GM20431 (cell line): ENCODE results near the gene RBM19.
"Not testable (repeated sequence)": the region's sequence is repeated elsewhere in the genome, so short reads cannot be mapped to it uniquely, and the experiment has no call there.

Experiments
- in situ Hi-C: fragments of 300-500 bp; cut with MseI, MboI; formaldehyde crosslinking; loops from one replicate; pipeline ENCODE4 v1.15.0; 2020; ENCODE audit warnings: low sequenced_read_pairs; ENCODE audit not compliant: unreplicated experiment

RBM19 gene, protein sequence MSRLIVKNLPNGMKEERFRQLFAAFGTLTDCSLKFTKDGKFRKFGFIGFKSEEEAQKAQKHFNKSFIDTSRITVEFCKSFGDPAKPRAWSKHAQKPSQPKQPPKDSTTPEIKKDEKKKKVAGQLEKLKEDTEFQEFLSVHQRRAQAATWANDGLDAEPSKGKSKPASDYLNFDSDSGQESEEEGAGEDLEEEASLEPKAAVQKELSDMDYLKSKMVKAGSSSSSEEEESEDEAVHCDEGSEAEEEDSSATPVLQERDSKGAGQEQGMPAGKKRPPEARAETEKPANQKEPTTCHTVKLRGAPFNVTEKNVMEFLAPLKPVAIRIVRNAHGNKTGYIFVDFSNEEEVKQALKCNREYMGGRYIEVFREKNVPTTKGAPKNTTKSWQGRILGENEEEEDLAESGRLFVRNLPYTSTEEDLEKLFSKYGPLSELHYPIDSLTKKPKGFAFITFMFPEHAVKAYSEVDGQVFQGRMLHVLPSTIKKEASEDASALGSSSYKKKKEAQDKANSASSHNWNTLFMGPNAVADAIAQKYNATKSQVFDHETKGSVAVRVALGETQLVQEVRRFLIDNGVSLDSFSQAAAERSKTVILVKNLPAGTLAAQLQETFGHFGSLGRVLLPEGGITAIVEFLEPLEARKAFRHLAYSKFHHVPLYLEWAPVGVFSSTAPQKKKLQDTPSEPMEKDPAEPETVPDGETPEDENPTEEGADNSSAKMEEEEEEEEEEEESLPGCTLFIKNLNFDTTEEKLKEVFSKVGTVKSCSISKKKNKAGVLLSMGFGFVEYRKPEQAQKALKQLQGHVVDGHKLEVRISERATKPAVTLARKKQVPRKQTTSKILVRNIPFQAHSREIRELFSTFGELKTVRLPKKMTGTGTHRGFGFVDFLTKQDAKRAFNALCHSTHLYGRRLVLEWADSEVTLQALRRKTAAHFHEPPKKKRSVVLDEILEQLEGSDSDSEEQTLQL

DNA sequence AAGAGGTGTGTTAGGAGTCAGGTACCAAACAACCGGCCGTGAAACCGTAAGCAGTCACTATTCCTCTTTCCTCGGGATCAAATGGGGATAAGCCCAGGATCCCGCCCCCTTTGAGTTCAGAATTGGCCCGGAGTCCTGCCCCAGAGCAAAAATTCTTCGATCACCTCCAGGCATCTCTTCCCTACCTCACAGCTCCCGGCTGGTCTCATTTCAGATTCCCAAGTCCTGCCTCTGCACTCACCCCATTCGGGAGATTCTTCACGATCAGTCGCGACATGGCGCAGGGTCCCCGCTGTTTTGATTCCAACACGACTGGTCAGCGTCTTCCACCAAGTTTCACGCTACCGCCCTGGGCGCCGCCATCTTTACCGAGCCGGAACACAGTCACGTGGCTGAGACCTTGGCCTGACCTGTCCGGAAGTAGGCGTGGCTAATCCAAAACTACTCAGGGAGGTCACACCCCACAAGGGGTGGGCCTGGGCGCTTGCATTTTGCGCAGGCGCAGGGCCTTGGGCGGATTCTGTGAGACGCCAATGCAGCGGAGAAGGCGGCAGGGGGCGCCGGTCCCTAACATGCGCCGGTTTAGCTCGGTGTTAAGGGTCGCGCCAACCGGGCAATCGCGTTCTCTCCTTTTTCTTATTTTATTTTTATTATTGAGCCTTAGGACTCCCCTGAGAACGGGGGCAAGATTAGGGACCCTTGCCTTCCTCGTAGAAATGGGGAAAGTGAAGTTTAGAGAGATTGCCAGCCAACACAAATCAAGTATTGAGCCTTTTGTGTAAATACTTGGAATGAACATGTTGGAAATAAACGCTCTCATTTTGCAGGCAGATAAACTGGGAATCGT lies at the start of gene RBM19:
Gene RBM19 (minus strand): TSS at position 375 of the 847 bp plus-strand sequence. CDS start 98 bp downstream, at position 277.
- in situ Hi-C loops = no loop called here

DNA sequence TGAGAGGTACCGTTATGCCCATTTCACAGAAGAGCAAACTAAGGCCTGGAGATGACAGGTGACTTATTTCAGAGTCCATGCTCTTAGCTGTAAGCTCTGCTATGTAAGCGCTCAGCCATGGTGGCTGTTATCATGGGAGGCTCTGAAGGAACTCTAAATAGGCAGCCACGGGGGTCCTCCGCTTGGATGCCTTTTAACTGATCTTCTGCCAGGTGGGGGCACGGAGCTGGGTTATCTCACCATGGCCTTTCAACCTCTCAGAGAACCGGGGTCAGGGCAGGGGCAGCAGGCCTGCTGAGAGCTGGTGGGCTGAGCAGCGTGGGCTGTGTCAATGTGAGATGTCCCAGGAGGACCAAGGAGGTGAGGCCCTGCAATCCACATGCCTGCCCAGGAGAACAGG lies 49.7 kb upstream of the RBM19 start:
- in situ Hi-C loops = no loop called here

DNA sequence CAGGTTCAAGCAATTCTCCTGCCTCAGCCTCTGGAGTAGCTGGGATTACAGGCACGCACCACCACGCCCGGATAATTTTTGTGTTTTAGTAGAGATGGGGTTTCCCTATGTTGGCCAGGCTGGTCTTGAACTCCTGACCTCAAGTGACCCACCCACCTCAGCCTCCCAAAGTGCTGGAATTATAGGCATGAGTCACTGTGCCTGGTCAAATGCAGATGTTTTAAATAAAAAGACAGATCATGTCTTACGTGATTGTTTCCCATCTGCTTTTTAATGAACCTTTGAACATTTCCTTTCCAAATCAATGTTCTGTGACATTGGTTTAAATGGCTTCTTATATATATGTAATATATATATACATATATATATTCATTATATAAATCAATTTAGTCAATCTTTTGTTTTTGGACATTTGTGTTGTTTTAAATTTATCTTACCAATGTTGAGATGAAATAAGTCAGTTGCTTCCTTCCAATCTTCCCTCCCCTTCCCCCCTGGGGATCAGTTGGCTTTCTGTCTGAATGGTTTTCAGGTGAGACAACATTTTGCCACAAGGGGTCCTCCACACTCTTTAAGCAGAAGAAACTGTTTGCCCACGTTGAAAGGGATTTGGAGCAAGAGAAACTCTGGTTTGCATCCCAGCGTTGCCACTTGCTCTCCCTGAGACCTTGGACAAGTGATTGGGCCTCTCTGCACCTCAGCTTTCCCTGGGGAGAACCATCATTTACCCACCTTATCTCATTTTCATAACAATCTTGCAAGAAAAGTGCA lies 47.6 kb upstream of the RBM19 start:
- in situ Hi-C loops = no loop called here

DNA sequence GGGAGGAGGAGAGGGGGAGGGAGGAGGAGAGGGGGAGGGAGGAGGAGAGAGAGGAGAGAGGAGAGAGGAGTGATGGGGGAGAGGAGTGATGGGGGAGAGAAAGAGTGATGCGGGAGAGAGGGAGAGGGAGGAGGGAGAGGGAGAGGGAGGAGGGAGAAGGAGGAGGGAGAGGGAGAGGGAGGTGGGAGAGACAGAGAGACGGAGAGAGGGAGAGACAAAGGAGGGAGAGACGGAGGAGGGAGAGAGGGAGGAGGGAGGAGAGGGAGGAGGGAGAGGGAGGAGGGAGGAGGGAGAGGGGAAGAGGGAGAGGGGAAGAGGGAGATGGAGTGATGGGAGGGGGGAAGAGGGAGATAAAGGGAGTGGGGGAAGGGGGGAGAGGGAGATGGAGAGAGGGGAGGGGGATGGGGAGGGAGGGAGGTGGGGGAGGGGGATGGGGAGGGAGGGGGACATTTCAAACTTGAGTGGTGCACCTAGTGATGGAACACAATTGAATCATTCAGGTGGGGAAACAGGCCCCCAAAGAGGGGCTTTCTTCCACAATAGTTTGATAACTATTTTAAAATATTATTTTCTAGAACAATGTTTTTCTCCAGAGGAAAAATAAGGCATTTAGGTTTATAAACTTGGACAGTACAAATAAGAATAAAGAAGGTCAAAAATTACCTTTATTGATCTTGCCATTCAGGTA lies 46.8 kb upstream of the RBM19 start:
- in situ Hi-C loops = no loop called here

DNA sequence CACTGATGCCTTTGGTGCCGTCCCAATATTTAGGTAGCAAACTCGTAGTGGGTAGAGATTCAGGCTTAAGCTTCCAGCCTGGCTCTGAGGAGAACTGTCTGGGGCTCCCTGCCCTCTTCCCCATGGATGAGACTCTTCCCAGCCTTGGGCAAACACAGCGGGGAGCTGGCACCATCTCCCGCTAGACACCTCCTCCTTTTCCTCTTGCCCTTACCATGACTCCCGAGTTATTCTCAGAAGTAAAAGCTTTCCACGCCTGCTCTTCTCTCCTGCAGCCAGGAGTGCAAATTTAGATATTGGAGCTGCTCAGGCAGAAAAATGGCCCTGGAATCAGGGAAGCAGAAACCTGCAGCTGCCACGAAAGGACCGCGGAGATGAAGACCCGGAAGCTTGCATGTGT lies 45.6 kb upstream of the RBM19 start:
- in situ Hi-C loops = no loop called here

DNA sequence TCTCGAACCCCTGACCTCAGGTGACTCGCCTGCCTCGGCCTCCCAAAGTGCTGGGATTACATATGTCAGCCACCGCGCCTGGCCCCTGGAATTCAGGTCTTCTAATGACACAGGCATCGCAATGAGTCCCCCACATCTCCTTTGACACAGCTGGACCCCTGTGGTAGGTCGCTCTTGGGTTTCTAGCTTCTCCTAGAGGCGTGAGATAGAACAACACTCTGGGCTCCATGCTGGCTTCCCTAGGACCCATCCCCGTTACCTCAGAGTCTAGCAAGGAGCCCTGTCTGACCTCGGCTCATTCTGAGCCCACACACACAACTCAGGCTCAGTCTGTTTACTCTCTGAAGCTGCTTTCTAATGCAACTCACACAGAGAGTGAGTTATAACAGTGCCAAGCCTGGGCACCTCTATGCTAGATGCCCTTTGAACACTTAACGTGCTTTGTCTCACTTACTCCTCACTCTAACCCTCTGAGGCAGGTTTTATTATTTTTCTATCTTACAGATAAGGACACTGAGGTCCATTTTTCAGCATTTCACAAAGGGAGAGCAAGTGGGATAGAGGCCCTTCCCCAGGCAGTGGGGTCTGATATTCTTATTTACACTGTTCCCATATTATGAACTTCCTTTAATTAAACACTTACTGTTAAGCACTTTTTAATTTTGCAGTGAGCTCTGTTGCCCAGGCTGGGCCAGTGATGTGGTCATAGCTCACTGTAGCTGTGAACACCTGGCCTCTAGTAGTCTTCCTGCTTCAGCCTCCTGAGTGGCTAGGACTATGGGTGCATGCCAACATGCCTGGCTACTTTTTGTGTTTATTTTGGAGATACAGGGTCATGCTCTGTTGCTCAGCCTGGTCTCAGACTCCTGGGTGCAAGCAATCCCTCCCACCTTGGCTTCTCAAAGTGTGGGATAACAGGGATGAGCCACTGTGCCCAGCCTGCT lies 40.6 kb upstream of the RBM19 start:
- in situ Hi-C loops = no loop called here

DNA sequence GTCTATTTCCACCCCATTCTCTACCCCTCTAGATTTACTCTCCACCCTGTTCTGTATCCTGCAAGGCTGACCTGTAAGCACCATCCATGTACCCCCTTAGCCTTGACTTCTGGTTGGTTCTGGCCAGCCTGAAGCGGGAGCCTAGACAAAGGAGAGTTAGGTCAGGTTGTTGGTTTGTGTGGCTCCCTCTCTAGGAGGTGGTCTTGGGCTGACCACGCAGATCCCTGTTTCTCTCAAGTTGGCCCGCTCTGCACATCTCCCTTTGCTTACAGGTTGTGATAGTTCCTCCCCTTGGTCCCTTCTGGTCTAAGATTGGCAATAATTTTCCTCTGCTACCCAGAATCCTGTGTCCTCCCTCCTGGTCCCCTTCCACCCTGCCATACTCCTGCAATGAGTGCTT lies 38.3 kb upstream of the RBM19 start:
- in situ Hi-C loops = no loop called here

DNA sequence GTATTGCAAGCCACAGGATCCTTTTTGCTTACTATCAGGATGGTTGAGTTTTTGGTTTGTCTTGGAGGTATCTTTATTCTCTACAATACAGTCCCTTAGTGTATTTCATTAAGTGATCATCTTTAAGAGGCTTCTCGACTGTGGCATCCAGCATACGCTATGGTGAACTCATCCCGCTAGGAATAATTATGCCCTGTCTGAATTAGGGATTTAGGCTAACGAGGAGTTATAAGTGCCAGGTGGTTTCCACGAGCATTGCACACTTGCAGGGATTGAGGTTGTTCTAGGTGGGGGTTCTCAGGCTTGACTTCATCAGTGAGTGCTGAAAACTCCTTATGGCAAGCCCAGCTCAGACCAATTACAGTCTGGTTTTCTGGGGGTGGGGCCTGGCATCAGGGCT lies 37.2 kb upstream of the RBM19 start:
- in situ Hi-C loops = no loop called here

DNA sequence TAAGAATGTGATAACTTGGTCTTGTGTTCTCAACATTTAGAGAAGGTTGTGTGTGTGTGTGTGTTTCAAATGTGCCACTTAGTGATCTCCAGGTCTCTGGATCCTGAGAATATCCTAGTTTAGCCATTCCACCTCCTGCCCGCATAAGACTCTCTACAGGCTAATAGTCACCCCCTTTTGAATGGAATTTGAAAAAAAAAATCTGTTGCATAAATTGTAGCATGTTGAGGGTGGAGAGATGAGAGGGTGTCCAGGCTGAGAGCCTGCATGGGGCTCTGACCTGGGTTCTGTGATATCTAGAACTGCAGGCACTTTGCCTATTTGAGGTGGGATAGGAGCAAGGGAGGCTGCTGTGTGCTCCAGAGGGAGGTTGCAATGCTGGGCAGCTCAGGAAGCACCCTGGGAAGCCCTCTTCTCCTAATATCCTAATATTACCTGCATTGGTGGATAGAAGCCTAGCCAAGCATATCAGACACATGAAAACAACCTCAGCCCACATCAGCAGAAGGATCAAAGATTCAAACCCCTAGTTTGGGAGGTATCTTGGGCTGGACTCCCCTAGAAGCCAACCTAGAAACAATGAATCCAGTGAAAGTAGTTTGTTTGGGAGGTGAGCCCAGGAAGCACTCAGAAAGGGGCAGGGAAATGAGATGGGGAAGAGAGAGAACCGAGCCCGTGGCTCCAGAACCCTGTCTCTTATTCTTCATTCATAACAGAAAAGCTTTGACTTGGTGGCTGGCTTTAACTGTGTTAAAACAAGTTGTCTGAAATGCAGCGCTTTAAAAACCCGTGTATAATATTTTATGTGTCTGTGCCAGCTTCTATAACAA lies 35.6 kb upstream of the RBM19 start:
- in situ Hi-C loops = no loop called here

DNA sequence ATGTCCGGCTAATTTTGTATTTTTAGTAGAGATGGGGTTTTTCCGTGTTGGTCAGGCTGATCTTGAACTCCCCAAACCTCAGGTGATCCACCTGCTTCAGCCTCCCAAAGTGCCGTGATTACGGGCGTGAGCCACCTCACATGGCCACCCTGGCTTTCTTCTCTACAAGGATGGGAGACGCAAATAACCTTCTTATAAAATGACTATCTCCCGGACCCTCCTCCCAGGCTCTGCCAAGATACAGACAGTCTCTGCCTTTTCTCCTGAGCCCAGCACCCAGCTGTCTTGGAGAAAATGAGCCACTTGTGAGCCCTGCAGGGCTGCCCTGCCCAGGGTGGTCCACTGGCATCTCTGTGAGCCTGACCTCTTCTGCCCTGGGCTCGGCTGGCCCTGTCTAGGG lies 34.7 kb upstream of the RBM19 start:
- in situ Hi-C loops = no loop called here

DNA sequence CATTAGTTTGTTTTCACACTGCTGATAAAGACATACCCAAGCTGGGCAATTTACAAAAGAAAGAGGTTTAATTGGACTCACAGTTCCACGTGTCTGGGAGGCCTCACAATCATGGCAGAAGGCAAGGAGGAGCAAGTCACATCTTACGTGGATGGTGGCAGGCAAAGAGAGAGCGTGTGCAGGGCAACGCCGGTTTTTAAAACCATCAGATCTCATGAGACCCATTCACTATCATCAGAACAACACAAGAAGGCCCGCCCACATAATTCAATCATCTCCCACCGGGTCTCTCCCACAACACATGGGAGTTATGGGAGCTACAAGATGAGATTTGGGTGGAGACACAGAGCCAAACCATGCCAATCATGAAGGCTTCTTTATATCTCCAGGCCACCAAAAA lies 34.1 kb upstream of the RBM19 start:
- in situ Hi-C loops = not testable (repeated sequence)

DNA sequence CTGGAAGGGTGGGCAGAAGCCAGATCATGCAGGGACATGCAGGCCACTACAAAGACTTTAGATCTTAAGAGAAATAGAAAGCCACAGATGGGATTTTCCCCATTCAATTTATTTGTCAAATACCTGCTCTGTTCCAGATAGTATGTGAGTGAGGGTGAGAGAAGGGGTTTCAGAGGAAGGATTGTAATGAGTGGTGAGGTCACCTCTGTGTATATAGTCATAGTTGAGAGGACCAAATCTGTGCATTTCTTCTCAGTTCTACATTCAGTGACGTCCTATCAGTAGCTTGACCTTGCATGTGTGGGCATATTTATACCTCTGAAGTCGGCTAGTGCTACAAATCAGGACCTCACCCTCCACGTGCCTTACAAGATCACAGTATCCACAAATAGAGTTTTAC lies 31.2 kb upstream of the RBM19 start:
- in situ Hi-C loops = loop anchor here (25.0 kb wide), 1 partner anchor 1915 kb away; no protein-coding TSS in a partner anchor

DNA sequence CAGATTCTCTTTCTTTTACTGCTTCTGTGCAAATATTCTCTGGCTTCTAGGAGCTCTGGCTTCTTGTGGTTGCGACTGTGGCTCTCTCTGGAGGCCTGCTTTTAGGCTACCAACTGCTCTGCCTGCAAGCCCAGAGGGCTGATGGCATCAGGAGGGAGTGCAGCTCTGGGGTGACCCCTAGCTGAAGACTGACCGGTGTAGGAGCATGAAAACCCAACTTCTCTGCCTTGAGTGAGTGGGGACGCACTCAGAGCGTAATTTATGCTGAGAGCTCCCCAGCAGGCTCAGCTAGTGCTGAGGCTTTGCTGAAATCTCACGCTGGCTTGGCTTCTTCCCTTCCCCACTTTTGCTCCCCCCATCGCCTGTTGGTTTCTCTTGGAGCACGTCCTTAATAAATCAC lies 29.9 kb upstream of the RBM19 start:
- in situ Hi-C loops = loop anchor here (25.0 kb wide), 1 partner anchor 1916 kb away; no protein-coding TSS in a partner anchor

DNA sequence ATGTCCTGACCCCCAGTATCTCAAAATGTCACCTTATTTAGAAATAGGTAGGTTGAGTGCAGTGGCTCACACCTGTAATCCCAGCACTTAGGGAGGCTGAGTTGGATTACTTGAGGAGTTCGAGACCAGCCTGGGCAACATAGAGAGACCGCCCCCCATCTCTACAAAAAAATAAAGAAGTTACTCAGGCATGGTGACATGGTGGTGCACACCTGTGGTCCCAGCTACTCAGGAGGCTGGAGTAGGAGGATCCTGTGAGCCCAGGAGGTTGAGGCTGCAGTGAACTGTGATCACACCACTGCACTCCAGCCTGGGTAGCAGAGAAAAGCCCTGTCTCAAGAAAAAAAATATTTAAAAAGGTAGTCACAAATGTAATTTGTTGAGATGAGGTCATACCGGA lies 27.9 kb upstream of the RBM19 start:
- in situ Hi-C loops = loop anchor here (25.0 kb wide), 1 partner anchor 1918 kb away; no protein-coding TSS in a partner anchor

DNA sequence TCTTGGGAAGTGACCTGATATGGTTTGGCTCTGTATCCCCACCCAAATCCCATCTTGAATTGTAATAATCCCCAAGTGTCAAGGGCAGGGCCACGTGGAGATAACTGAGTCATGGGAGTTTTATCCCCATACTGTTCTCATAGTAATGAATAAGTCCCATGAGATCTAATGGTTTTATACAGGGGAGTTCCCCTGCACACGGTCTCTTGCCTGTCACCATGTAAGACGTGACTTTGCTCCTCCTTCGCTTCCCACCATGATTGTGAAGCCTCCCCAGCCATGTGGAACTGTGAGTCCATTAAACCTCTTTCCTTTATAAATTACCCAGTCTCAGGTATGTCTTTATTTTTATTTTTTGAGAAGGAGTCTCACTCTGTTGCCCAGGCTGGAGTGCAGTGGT lies 26.6 kb upstream of the RBM19 start:
- in situ Hi-C loops = loop anchor here (25.0 kb wide), 1 partner anchor 1920 kb away; no protein-coding TSS in a partner anchor

DNA sequence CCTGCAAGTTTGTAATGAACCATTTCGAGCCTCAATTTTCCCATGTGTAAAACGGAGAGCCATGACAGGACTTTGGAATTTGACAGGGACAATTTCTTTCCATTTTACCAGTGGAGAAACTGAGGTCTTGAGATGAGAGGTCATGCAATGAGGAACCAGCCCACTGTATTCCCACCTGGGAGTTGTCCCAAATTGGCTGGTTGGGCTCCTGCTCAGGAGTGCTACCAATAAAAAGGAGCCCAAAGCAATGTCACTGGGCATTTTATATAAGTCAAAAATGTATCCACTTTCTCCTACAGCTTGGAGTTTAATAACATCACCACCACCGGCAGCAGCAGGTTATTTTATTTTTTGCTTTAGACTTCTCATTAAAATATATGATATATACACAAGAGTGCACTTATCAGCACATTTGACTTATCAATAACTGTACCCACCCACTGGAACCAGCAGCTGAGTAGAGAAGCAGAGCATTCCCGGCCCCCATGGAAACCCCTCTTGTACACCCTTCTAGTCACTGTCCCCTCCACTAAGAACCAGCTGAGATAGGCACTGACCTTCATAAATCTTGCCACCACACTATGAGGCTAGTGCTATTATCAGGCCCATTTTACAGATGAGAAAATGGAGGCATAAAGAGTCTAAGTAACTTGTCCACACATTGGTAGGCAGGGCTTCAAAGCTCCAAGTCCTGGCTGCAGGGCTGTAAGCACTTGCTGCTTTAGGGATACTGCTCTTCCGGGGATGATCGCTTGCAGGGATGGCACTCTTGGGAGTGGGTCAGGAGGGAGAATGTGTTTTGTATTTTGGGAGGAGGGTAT lies 25.3 kb upstream of the RBM19 start:
- in situ Hi-C loops = loop anchor here (25.0 kb wide), 1 partner anchor 1921 kb away; no protein-coding TSS in a partner anchor
